SK-N-MC (cell line): ENCODE results near the gene BICDL1.

Experiments
- DNase-seq: peaks from one replicate; pipeline ENCODE4 v3.0.0-alpha.2; 2011; ENCODE audit warnings: low read depth, low spot score
- H3K27ac ChIP-seq: fragments of 200-600 bp; sonication (generic); 2 replicates; pipeline ENCODE4 v1.5.1; 2016; ENCODE audit warnings: mixed run types
- H3K36me3 ChIP-seq: fragments of 200-600 bp; sonication (generic); 2 replicates; pipeline ENCODE4 v1.6.1; 2017; ENCODE audit warnings: antibody characterized with exemption, low read length, mixed read lengths; ENCODE audit not compliant: insufficient read depth
- H3K4me3 ChIP-seq: fragments of 200-600 bp; sonication (generic); 2 replicates; pipeline ENCODE4 v1.5.1; 2016
- H3K9ac ChIP-seq: fragments of 200-600 bp; sonication (generic); 2 replicates; pipeline ENCODE4 v1.8.0; 2017; ENCODE audit warnings: mixed run types, mixed read lengths; ENCODE audit not compliant: insufficient read length
- H3K9me3 ChIP-seq: fragments of 200-600 bp; sonication (generic); 2 replicates; pipeline ENCODE4 v1.6.1; 2017; ENCODE audit warnings: low read depth, mild to moderate bottlenecking, antibody characterized with exemption, low read length, moderate library complexity, mixed read lengths
- EZH2 ChIP-seq: fragments of 200-600 bp; sonication (generic); IDR thresholded peaks from one replicate; pipeline ENCODE4 v1.6.1; 2017; ENCODE audit warnings: antibody characterized with exemption
- FOXP2 ChIP-seq: optimal IDR thresholded peaks from 2 replicates; pipeline ENCODE3; 2011; ENCODE audit warnings: mild to moderate bottlenecking, moderate library complexity; ENCODE audit not compliant: insufficient read depth; ENCODE audit errors: extremely low read length, control extremely low read depth
- POLR2AphosphoS5 ChIP-seq: IDR thresholded peaks from 2 replicates; pipeline ENCODE4 v1.6.1; 2012; ENCODE audit warnings: mild to moderate bottlenecking, low read depth, low read length, borderline replicate concordance

BICDL1 gene

GRCh38 chr12:120056739-120057138 lies 67.7 kb downstream of the BICDL1 start:
- H3K9ac ChIP-seq, result no peak overlapping the region
- no peaks in the 10 kb centered on the region for H3K36me3 ChIP-seq
- no peaks in the 10 kb centered on the region for H3K9me3 ChIP-seq
- no peak overlapping the region for H3K4me3 ChIP-seq
- TF ChIP-seq FOXP2 (no peak), EZH2 (no peak), POLR2AphosphoS5 (no peak)
- H3K27ac ChIP-seq, result no peak overlapping the region
- no peak for DNase-seq

GRCh38 chr12:120060196-120060595 lies 71.2 kb downstream of the BICDL1 start:
- H3K9ac ChIP-seq, result no peak overlapping the region
- DNase-seq, result no peak
- H3K4me3 ChIP-seq, result no peak overlapping the region
- H3K36me3 ChIP-seq, result no peaks in the 10 kb centered on the region
- no peak overlapping the region for H3K27ac ChIP-seq
- no peaks in the 10 kb centered on the region for H3K9me3 ChIP-seq
- no peak for TF ChIP-seq POLR2AphosphoS5

- TF ChIP-seq EZH2 (no peak), FOXP2 (no peak), POLR2AphosphoS5 (no peak)
- Histone ChIP-seq H3K9me3 (no peaks in the 10 kb centered on the region), H3K36me3 (no peaks in the 10 kb centered on the region), H3K9ac (no peak overlapping the region), H3K4me3 (no peak overlapping the region), H3K27ac (no peak overlapping the region)
- no peak for DNase-seq
These were observed 71.7 kb downstream of the BICDL1 start for GRCh38 chr12:120060717-120061116.

GRCh38 chr12:120061575-120062214 lies 72.7 kb downstream of the BICDL1 start:
- Histone ChIP-seq H3K36me3 (no peaks in the 10 kb centered on the region), H3K9ac (no peak overlapping the region), H3K27ac (no peak overlapping the region), H3K4me3 (no peak overlapping the region), H3K9me3 (no peaks in the 10 kb centered on the region)
- DNase-seq, result no peak
- TF ChIP-seq FOXP2, result no peak
- no peak for TF ChIP-seq EZH2
- no peak for TF ChIP-seq POLR2AphosphoS5

- H3K9ac ChIP-seq, result no peak overlapping the region
- H3K36me3 ChIP-seq, result no peaks in the 10 kb centered on the region
- no peak overlapping the region for H3K27ac ChIP-seq
- DNase-seq, result no peak
- TF ChIP-seq POLR2AphosphoS5, result no peak
- no peak for TF ChIP-seq FOXP2
- TF ChIP-seq EZH2, result no peak
- no peak overlapping the region for H3K4me3 ChIP-seq
- no peaks in the 10 kb centered on the region for H3K9me3 ChIP-seq
These were observed 74.0 kb downstream of the BICDL1 start for GRCh38 chr12:120062976-120063579.

GRCh38 chr12:120064054-120064940 lies 75.3 kb downstream of the BICDL1 start:
- Histone ChIP-seq H3K4me3 (no peak overlapping the region), H3K9me3 (no peaks in the 10 kb centered on the region), H3K9ac (no peak overlapping the region), H3K27ac (no peak overlapping the region), H3K36me3 (no peaks in the 10 kb centered on the region)
- TF ChIP-seq FOXP2 (no peak), POLR2AphosphoS5 (no peak), EZH2 (no peak)
- no peak for DNase-seq

- Histone ChIP-seq H3K27ac (no peak overlapping the region), H3K36me3 (no peaks in the 10 kb centered on the region), H3K9ac (no peak overlapping the region), H3K9me3 (no peaks in the 10 kb centered on the region), H3K4me3 (no peak overlapping the region)
- no peak for DNase-seq
- TF ChIP-seq POLR2AphosphoS5 (no peak), FOXP2 (no peak), EZH2 (no peak)
These were observed 76.4 kb downstream of the BICDL1 start for GRCh38 chr12:120065472-120065871.

GRCh38 chr12:120066341-120066740 lies 77.3 kb downstream of the BICDL1 start:
- no peak for TF ChIP-seq FOXP2

More at GRCh38 chr12:120066341-120066740, 77.3 kb downstream of the BICDL1 start:
- Histone ChIP-seq H3K4me3 (no peak overlapping the region), H3K36me3 (no peaks in the 10 kb centered on the region), H3K9ac (no peak overlapping the region), H3K27ac (no peak overlapping the region), H3K9me3 (no peaks in the 10 kb centered on the region)
- no peak for DNase-seq
